Activated CD8-positive, alpha-beta memory T cell treated with anti-CD3 and anti-CD28 coated beads, Interleukin-2, amount 10 ng/mL, durations not matched to agents 7 days and 5 days (primary cell): ENCODE data around the gene TERT. TPM values are rescaled to one million over a fixed set of nuclear protein-coding genes. Genes with fewer than 3 reads are reported as not detected.
"Not testable (repeated sequence)": the region's sequence is repeated elsewhere in the genome, so short reads cannot be mapped to it uniquely, and the experiment has no call there.

ENCODE experiments used
- ATAC-seq: fragments of 150-1000 bp; cut with Tn5 transposase; one replicate; pipeline ENCODE4 v1.10.0; 2021; ENCODE audit warnings: moderate library complexity
- CTCF ChIA-PET: fragments of 350-600 bp; sonication (Branson Sonifier 250); formaldehyde crosslinking; loops from one replicate; lab custom pipeline; 2021; ENCODE audit warnings: antibody characterized with exemption; lab: Charles Lee
- DNase-seq: peaks from one replicate; pipeline ENCODE4 v3.0.0-alpha.2; 2020
- H3K27ac Mint-ChIP-seq: one replicate; pipeline ENCODE4 v1.8.0; 2021; ENCODE audit warnings: mild to moderate bottlenecking, mixed read lengths
- H3K27me3 Mint-ChIP-seq: one replicate; pipeline ENCODE4 v1.8.0; 2021; ENCODE audit warnings: mixed read lengths
- H3K36me3 Mint-ChIP-seq: one replicate; pipeline ENCODE4 v1.8.0; 2021; ENCODE audit warnings: mild to moderate bottlenecking, mixed read lengths
- H3K4me1 Mint-ChIP-seq: one replicate; pipeline ENCODE4 v1.8.0; 2021; ENCODE audit warnings: mixed read lengths
- H3K4me3 Mint-ChIP-seq: one replicate; pipeline ENCODE4 v1.8.0; 2021; ENCODE audit warnings: mild to moderate bottlenecking, moderate library complexity, mixed read lengths
- H3K9me3 Mint-ChIP-seq: one replicate; pipeline ENCODE4 v1.8.0; 2022; ENCODE audit warnings: low read depth, mixed read lengths
- total RNA-seq, 2 experiments: library from RNA; stranded (reverse); gene quantifications; one replicate each; pipeline ENCODE4 v1.2.3, GENCODE V29; 2021

TERT gene
- total RNA-seq, 2 experiments from 2014 or later, result 0.82 to 1.5 TPM

DNA sequence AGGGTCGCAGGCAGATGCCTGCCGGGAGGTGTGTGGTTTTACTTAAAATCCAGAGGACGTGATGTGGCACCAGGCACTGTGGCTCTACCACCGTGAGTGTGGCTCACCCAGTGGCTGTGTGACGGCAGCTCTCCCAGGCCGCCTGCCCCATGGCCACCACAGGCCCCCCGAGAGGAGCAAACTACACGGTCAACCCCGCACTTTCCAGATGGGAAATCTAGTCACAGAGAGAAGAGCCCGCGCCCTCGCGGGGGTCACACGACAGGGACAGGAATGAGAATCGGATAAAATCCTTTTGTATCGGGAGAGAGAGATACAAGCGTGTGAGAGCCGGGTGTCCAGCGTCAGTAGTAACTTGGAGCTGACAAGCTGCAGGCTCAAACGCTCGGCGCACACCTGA is 24.4 kb downstream of the TERT start:
- CTCF ChIA-PET, result no interaction called here
- Mint-ChIP-seq H3K4me3 (no peak overlapping the region), H3K27ac (no peak overlapping the region), H3K36me3 (peaks cover 2% of the 10 kb centered on the region), H3K9me3 (no peaks in the 10 kb centered on the region), H3K4me1 (peaks cover 8% of the 10 kb centered on the region), H3K27me3 (peaks cover 14% of the 10 kb centered on the region)
- ATAC-seq (no peak), DNase-seq (no peak)

DNA sequence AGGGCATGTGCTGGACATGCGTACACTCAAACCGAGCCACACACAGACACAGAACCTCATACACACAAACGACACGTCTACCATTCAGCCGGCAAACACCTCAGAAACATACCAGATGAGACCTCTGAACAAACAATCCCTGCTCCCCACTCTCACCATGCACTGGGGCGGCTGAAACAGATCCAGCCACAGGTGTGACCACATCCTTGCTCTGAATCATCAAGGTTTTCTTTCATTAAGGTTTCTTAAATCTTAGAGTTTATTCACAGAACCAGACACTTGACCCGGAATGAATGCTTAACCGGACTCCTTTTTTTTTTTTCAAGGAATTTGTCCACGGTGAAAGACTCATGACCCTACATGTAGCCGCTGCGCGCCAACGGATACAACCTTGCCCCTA is 26.2 kb downstream of the TERT start:
- peak; percentile 82 for ATAC-seq
- Mint-ChIP-seq H3K27ac (no peak overlapping the region), H3K36me3 (no peaks in the 10 kb centered on the region), H3K9me3 (no peaks in the 10 kb centered on the region), H3K4me1 (peaks cover 8% of the 10 kb centered on the region), H3K4me3 (no peak overlapping the region), H3K27me3 (peaks cover 14% of the 10 kb centered on the region)
- CTCF ChIA-PET, result no interaction called here
- peak; percentile 80 for DNase-seq

DNA sequence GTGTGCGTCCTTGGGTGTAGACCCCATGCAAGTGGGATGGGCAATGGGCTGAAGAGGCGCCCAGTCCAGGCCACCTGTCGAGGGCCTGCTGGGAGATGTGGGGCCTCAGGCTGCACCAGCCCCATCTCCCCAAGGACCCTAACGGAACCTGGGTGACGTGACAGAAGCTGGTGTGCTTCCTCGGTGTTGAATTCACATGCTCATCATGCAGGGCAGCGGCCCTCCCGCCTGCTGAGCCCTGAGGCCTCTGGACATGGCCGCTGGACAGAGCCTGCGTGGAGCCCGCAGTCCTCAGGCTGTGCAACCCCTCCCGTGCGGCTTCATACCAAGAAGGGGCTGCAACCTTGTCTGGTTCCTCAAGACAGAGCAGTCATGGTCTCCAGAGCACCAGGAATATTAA is 26.8 kb downstream of the TERT start:
- Mint-ChIP-seq H3K4me3 (no peak overlapping the region), H3K4me1 (peaks cover 8% of the 10 kb centered on the region), H3K27me3 (peaks cover 14% of the 10 kb centered on the region), H3K27ac (no peak overlapping the region), H3K36me3 (no peaks in the 10 kb centered on the region), H3K9me3 (no peaks in the 10 kb centered on the region)
- ATAC-seq (no peak), DNase-seq (no peak)
- CTCF ChIA-PET, result no interaction called here

DNA sequence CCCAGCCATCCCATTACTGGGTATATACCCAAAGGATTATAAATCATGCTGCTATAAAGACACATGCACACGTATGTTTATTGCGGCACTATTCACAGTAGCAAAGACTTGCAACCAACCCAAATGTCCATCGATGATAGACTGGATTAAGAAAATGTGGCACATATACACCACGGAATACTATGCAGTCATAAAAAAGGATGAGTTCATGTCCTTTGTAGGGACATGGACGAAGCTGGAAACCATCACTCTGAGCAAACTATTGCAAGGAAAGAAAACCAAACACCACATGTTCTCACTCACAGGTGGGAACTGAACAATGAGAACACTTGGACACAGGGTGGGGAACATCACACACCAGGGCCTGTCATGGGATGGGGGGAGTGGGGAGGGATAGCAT is 27.4 kb downstream of the TERT start:
- H3K4me1 Mint-ChIP-seq, H3K36me3 Mint-ChIP-seq, ATAC-seq, H3K4me3 Mint-ChIP-seq, DNase-seq, H3K9me3 Mint-ChIP-seq, H3K27ac Mint-ChIP-seq, CTCF ChIA-PET: not testable (repeated sequence)
- peaks cover 17% of the 10 kb centered on the region for H3K27me3 Mint-ChIP-seq

DNA sequence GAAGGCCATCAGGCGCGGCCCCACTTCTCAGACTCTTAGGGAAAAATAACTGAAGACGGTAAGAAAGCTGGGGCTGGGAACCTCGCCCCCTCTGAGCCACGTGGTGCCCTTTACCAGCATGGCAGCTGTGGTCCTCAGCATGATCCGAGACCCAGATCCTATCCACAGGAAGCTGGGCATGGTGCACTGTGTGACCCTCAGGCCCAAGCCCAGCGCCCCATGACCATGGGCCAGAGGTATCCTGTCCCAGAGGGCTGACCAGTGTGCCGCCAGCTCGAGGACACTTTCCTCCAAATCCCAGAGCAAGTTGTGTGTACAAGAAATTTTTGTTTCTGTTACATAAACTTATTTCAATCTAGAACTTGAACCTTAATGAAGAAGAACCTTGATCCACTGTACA is 28.1 kb downstream of the TERT start:
- Mint-ChIP-seq H3K27ac (no peak overlapping the region), H3K4me3 (no peak overlapping the region), H3K36me3 (no peaks in the 10 kb centered on the region), H3K9me3 (no peaks in the 10 kb centered on the region), H3K4me1 (peaks cover 8% of the 10 kb centered on the region), H3K27me3 (peaks cover 24% of the 10 kb centered on the region)
- DNase-seq (no peak), ATAC-seq (no peak)
- CTCF ChIA-PET, result no interaction called here

DNA sequence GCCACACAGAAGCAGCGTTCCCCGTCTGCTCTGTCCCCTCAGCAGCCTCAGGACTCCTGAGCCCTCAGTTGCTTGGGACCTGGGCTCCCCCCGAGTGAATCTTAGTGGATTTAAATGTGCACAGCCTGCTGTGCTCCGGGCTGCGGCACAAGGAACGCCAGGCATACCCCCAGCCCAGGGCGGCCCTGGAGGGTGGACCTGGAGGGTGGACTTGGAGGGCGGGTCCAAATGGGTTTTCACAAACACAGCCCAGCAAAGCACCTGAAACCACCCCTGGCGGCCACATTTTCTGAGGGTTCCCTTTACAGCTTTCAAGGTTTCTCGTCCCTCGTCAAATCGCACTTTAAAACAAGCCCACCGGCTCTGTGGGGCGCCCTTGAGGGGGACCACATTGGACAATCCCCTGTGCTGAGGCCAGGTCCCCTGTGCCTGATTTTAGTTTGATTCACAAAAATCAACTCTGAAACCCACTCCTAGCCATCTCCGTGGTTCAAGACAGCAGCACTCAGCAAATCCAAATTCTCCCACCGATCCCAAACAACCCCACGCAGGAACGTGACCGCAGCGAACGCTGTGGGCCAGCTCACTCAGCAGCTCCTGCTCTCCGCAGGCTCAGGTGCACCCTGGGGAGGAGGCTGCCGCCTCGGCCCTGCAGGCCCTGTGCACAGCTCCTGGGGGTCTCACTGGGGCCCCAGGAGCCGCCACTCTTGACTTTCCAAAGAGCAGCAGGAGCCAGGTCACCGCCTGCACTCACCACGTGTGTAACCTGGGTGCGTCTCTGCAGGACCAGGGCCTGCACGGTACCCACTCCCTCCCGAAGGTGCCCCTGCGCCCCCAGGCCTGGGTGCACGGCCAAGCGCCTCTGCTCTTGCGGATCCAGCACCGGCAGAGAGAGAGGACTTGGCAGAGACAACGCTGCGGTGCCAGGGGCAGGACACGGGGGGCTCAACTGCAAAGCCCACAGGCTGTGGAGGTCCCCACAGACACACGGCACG is 29.1 kb downstream of the TERT start:
- ATAC-seq (no peak), DNase-seq (no peak)
- Mint-ChIP-seq H3K27me3 (peaks cover 30% of the 10 kb centered on the region), H3K36me3 (no peaks in the 10 kb centered on the region), H3K27ac (no peak overlapping the region), H3K4me1 (peaks cover 8% of the 10 kb centered on the region), H3K9me3 (no peaks in the 10 kb centered on the region), H3K4me3 (no peak overlapping the region)
- CTCF ChIA-PET, result no interaction called here

DNA sequence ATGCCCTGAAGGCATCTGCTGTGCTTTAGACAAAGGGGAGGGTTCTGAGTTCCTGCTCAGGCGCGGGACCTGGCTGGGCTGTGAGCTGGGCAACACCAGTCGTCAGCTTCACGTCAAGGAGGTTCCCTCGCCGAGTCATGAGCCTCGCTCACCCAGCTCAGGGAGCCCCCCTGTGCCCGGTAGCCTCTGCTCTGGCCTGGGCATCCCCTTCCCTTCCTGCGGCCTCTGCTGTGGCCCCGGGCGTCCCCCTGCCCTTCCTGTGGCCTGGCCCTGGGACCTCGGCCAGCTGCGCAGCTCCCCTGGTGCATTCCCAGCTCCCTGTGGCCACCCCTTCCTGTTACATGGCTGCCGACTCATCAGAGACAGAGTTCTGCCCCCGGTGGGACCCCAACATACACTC is 29.8 kb downstream of the TERT start:
- H3K9me3 Mint-ChIP-seq, result no peaks in the 10 kb centered on the region
- DNase-seq, result no peak
- peaks cover 8% of the 10 kb centered on the region for H3K4me1 Mint-ChIP-seq
- H3K27ac Mint-ChIP-seq, result no peak overlapping the region
- peaks cover 30% of the 10 kb centered on the region for H3K27me3 Mint-ChIP-seq
- CTCF ChIA-PET, result no interaction called here
- no peak overlapping the region for H3K4me3 Mint-ChIP-seq
- no peak for ATAC-seq
- H3K36me3 Mint-ChIP-seq, result no peaks in the 10 kb centered on the region

DNA sequence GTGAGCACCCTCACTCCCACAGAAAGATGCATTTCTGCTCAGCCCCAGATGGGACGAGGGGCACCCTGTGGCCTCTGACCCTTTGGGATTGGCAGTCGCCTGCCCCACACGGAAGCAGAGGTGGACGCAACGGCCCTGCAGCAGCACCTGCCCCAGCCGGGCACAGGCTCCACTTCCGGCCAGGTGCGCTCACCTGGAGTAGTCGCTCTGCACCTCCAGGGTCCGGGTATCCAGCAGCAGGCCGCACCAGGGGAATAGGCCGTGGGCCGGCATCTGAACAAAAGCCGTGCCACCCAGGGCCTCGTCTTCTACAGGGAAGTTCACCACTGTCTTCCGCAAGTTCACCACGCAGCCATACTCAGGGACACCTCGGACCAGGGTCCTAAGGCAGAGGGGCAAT is 30.7 kb downstream of the TERT start:
- peaks cover 8% of the 10 kb centered on the region for H3K4me1 Mint-ChIP-seq
- CTCF ChIA-PET, result no interaction called here
- peaks cover 25% of the 10 kb centered on the region for H3K27me3 Mint-ChIP-seq
- no peaks in the 10 kb centered on the region for H3K9me3 Mint-ChIP-seq
- DNase-seq (no peak), ATAC-seq (no peak)
- no peak overlapping the region for H3K27ac Mint-ChIP-seq
- H3K4me3 Mint-ChIP-seq, result no peak overlapping the region
- no peaks in the 10 kb centered on the region for H3K36me3 Mint-ChIP-seq

DNA sequence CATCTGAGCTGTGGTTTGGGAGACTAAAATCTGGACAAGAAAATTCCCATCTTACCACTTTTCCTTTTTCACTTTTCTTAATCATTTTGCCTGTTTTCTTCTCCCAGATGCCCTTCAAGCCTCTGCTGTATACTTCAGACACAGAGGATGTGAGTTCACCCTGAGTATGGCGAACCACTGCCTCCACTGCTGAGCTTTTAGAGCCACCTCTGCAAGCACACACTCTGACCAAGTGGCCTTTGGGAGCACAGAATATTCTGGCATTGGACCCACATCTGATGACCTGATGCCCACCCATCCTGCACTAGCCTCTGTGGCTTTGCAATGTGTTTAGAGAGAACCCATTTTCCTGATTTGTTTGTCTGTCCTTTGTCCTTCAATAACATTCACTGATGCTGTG is 32.5 kb downstream of the TERT start:
- no peak for ATAC-seq
- no peak for DNase-seq
- Mint-ChIP-seq H3K9me3 (no peaks in the 10 kb centered on the region), H3K27me3 (peaks cover 22% of the 10 kb centered on the region), H3K27ac (no peak overlapping the region), H3K4me1 (no peaks in the 10 kb centered on the region), H3K36me3 (no peaks in the 10 kb centered on the region), H3K4me3 (no peak overlapping the region)
- CTCF ChIA-PET, result no interaction called here

DNA sequence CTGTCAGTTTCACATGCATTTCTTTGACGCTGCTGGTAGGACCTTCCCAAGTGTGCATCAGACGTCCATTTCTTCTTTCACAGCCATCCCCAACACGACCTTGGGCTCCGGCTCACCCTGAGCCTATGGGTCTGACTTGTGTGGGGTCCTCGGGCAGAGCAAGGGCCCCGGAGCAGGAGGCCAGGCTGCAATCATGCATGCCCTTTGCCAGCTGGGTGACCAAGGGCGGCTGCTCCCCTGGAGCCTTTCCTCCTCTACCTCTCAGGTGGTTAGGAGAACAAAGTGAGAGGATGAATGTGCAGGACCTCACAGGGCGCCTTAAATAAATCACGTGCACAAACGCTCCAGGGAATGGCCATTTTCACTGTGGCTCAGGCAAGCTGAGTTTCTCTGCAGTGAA is 33.2 kb downstream of the TERT start:
- DNase-seq, result no peak
- Mint-ChIP-seq H3K27ac (no peak overlapping the region), H3K27me3 (peaks cover 15% of the 10 kb centered on the region), H3K36me3 (no peaks in the 10 kb centered on the region), H3K4me3 (no peak overlapping the region), H3K4me1 (no peaks in the 10 kb centered on the region), H3K9me3 (no peaks in the 10 kb centered on the region)
- CTCF ChIA-PET, result no interaction called here
- no peak for ATAC-seq

DNA sequence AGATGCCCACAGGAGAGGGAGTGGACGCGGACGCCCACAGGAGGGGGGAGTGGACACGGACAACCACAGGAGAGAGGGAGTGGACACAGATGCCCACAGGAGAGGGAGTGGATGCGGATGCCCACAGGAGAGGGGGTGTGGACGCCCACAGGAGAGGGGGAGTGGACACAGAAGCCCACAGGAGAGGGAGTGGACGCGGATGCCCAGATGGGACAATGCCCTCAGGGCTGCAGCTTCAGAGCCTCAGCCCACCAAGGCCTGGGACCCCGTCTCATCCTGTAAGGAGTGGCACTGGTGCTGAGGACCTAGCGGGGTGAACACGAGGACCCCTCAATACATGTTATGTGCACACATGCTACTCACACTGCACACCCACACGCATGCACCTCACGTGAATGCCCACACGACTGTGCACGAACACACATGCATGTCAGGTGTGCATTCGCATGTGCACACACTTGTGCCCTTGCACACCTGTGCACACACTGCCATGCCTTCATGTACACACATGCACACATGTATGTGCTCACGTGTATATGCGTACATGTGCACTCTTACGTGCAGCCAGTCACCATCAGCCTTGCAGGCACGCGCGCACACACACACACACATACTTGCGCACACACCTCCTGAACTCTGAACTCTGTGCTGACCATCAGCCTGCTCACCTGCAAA is 34.9 kb downstream of the TERT start:
- Mint-ChIP-seq H3K4me3 (no peak overlapping the region), H3K27me3 (peaks cover 18% of the 10 kb centered on the region), H3K4me1 (peaks cover 11% of the 10 kb centered on the region), H3K9me3 (no peaks in the 10 kb centered on the region), H3K27ac (no peak overlapping the region), H3K36me3 (no peaks in the 10 kb centered on the region)
- no peak for DNase-seq
- CTCF ChIA-PET, result no interaction called here
- ATAC-seq, result no peak

DNA sequence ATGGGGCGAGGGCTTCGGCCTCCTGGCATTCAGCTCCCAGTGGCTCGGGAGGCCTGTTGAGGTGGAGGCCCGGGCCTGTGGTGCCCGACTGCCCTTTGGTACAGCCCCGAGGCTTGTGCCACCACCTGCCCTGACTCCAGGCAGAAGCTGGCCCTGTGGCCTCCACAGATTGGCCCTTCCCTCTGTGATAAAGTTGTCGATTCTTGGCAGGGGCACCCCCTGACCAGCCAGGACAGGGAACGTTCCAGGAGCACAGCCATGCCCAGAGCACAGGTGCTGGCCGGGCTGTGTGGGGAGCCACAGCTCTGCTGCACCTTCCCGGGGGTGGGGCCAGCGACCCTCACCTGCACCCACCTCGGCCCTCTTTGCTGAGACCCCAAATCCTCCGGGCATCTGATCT is 37.0 kb downstream of the TERT start:
- Mint-ChIP-seq H3K4me1 (peaks cover 16% of the 10 kb centered on the region), H3K9me3 (no peaks in the 10 kb centered on the region), H3K27ac (no peak overlapping the region), H3K27me3 (peaks cover 18% of the 10 kb centered on the region), H3K4me3 (no peak overlapping the region), H3K36me3 (no peaks in the 10 kb centered on the region)
- DNase-seq, result no peak
- CTCF ChIA-PET, result no interaction called here
- ATAC-seq, result no peak

DNA sequence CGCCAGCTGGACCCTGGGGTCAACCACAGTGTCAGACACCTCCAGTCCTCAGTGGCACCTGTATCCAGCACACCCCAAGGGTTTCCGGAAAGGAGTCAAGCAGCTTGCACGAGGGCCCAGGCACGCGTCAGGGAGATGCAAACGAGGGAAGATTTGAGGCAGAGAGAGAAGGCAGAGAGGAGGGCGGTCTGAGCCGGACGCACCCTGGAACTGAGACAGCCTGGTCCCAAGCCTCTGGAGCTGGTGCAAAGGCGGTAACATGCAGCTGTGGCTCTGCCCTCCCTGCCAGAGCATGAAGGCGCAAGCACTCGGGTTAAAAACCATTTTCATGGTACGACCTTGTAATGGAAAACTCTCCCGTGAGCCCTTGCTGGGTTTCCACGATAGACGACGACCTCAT is 37.5 kb downstream of the TERT start:
- CTCF ChIA-PET, result no interaction called here
- peaks cover 16% of the 10 kb centered on the region for H3K4me1 Mint-ChIP-seq

DNA sequence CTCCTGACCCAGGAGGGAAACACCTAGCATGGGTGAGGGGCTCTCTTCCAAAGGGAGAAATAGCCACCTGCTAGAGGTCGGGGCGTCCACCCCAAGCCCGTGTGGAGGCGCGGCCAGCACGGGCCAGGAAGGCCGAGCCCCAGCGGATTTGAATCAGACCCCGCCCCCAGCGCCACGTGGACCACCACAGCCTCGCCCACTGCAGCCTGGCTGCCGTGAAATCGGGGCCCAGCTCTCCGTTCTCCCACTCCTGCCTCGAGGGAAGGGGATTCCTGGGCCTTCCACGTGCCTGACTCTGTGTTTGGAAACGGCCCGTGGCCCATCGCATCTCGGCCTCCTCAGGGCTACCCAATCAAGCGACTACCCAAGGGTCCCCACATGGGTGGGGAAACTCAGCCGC is 38.1 kb downstream of the TERT start:
- no peak overlapping the region for H3K4me3 Mint-ChIP-seq
- CTCF ChIA-PET, result no interaction called here
- no peaks in the 10 kb centered on the region for H3K9me3 Mint-ChIP-seq
- peaks cover 16% of the 10 kb centered on the region for H3K4me1 Mint-ChIP-seq
- peaks cover 8% of the 10 kb centered on the region for H3K27me3 Mint-ChIP-seq
- no peak for ATAC-seq
- H3K36me3 Mint-ChIP-seq, result no peaks in the 10 kb centered on the region
- H3K27ac Mint-ChIP-seq, result no peak overlapping the region
- DNase-seq, result no peak

More for the DNA sequence above, 37.5 kb downstream of the TERT start:
- Mint-ChIP-seq H3K9me3 (no peaks in the 10 kb centered on the region), H3K36me3 (no peaks in the 10 kb centered on the region), H3K27ac (no peak overlapping the region), H3K27me3 (peaks cover 14% of the 10 kb centered on the region), H3K4me3 (no peak overlapping the region)
- DNase-seq (no peak), ATAC-seq (no peak)
